ENCODE measurements around the gene LRRC46.

DNA sequence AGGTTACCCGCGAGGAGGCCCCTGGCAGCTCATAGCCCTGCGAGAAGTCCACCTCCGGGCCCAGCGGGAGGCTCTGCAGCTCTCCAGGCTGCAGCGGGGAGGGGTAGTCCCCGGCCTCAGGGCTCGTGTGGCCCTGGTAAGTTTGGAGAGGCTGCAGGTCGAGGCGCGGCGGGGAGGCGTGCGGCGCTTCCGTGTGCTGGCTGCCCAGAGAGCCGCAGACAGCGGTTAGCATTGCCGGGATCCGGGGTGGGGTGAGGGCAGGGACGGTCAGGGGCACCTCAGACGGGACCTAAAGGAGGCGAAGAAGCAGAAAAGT, 16.7 kb downstream of the LRRC46 start:
- no peak for TF ChIP-seq GATA2 (IDR thresholded peaks at IDR 0.05; ENCODE audit: low read depth, low read length)
- no peak for TF ChIP-seq GATA3 (IDR thresholded peaks at IDR 0.05; ENCODE audit: low read depth, low read length)
